ENCODE results near the gene EML1. TPM values are rescaled to one million over a fixed set of nuclear protein-coding genes. Genes with fewer than 3 reads are reported as not detected.

EML1 gene
- total RNA-seq, 1 donor from 2014 or later, result 57.2 TPM

- H3K4me3 Mint-ChIP-seq, result no peak overlapping the region
- TF ChIP-seq EZH2 (IDR thresholded peaks at IDR 0.05) (no peak), EZH2phosphoT487 (IDR thresholded peaks at IDR 0.05) (no peak), CTCF (IDR thresholded peaks at IDR 0.05) (no peak)
- H2AFZ ChIP-seq (replicated peaks), result no peak overlapping the region
Measured at GRCh38 chr14:99820702-99821331, 27.6 kb downstream of the EML1 start.

GRCh38 chr14:99821519-99822508, 28.6 kb downstream of the EML1 start:
- DNase-seq (ENCODE audit: low spot score), result no peak
- Histone ChIP-seq H3K79me2 (ENCODE audit: low read depth) (peaks cover 97% of the 10 kb centered on the region), H3F3A (ENCODE audit: low read depth) (peaks cover 12% of the 10 kb centered on the region), H2AFZ (replicated peaks) (no peak overlapping the region), H3K36me3 (no peaks in the 10 kb centered on the region), H3K4me3 (no peak overlapping the region), H3K4me1 (peaks cover 22% of the 10 kb centered on the region), H3K27me3 (no peaks in the 10 kb centered on the region), H3K4me2 (no peak overlapping the region), H3K9me3 (ENCODE audit: low read depth) (no peaks in the 10 kb centered on the region), H3K9ac (no peak overlapping the region), H4K20me1 (ENCODE audit: low read depth) (peaks cover 55% of the 10 kb centered on the region), H3K27ac (no peak overlapping the region)
- Mint-ChIP-seq H3K4me3 (no peak overlapping the region), H3K27me3 (ENCODE audit: insufficient read depth, low read depth) (peaks cover 5% of the 10 kb centered on the region), H3K36me3 (peaks cover 15% of the 10 kb centered on the region), H3K9me3 (peaks cover 2% of the 10 kb centered on the region), H3K4me1 (peaks cover 27% of the 10 kb centered on the region), H3K27ac (peak overlapping the region; percentile 31)
- TF ChIP-seq EZH2phosphoT487 (IDR thresholded peaks at IDR 0.05), result no peak
- TF ChIP-seq EZH2 (IDR thresholded peaks at IDR 0.05), result no peak
- no peak for TF ChIP-seq CTCF (IDR thresholded peaks at IDR 0.05)

More at GRCh38 chr14:99820702-99821331, 27.6 kb downstream of the EML1 start:
- no peak overlapping the region for H3K9ac ChIP-seq
- peaks cover 98% of the 10 kb centered on the region for H3K79me2 ChIP-seq (ENCODE audit: low read depth)
- DNase-seq (ENCODE audit: low spot score), result no peak
- H3K27me3 ChIP-seq, result no peaks in the 10 kb centered on the region
- peaks cover 28% of the 10 kb centered on the region for H3K4me1 Mint-ChIP-seq
- no peak overlapping the region for H3K27ac ChIP-seq
- H3K36me3 Mint-ChIP-seq, result peaks cover 13% of the 10 kb centered on the region
- peaks cover 5% of the 10 kb centered on the region for H3K27me3 Mint-ChIP-seq (ENCODE audit: insufficient read depth, low read depth)
- peaks cover 12% of the 10 kb centered on the region for H3F3A ChIP-seq (ENCODE audit: low read depth)
- H3K4me3 ChIP-seq, result no peak overlapping the region
- no peaks in the 10 kb centered on the region for H3K36me3 ChIP-seq
- H3K4me1 ChIP-seq, result peaks cover 15% of the 10 kb centered on the region
- H3K9me3 ChIP-seq (ENCODE audit: low read depth), result no peaks in the 10 kb centered on the region
- peaks cover 2% of the 10 kb centered on the region for H3K9me3 Mint-ChIP-seq
- H3K4me2 ChIP-seq, result no peak overlapping the region
- peak overlapping the region; percentile 24 for H3K27ac Mint-ChIP-seq
- H4K20me1 ChIP-seq (ENCODE audit: low read depth), result peaks cover 62% of the 10 kb centered on the region

- Histone ChIP-seq H4K20me1 (ENCODE audit: low read depth) (peaks cover 57% of the 10 kb centered on the region), H3K79me2 (ENCODE audit: low read depth) (peaks cover 95% of the 10 kb centered on the region), H3K27ac (no peak overlapping the region), H3K9me3 (ENCODE audit: low read depth) (no peaks in the 10 kb centered on the region), H3K9ac (no peak overlapping the region), H3F3A (ENCODE audit: low read depth) (peaks cover 15% of the 10 kb centered on the region), H3K4me2 (no peak overlapping the region), H3K36me3 (no peaks in the 10 kb centered on the region), H3K27me3 (no peaks in the 10 kb centered on the region), H2AFZ (replicated peaks) (no peak overlapping the region), H3K4me3 (no peak overlapping the region), H3K4me1 (peaks cover 24% of the 10 kb centered on the region)
- no peak for DNase-seq (ENCODE audit: low spot score)
- peaks cover 12% of the 10 kb centered on the region for H3K36me3 Mint-ChIP-seq
- no peak overlapping the region for H3K27ac Mint-ChIP-seq
- H3K27me3 Mint-ChIP-seq (ENCODE audit: insufficient read depth, low read depth), result peaks cover 5% of the 10 kb centered on the region
- H3K9me3 Mint-ChIP-seq, result no peaks in the 10 kb centered on the region
- H3K4me1 Mint-ChIP-seq, result peaks cover 27% of the 10 kb centered on the region
- H3K4me3 Mint-ChIP-seq, result no peak overlapping the region
- TF ChIP-seq EZH2 (IDR thresholded peaks at IDR 0.05) (no peak), EZH2phosphoT487 (IDR thresholded peaks at IDR 0.05) (no peak), CTCF (IDR thresholded peaks at IDR 0.05) (no peak)
Measured at GRCh38 chr14:99822800-99823455, 29.7 kb downstream of the EML1 start.

Measured in neural progenitor cell (in vitro differentiated cells).